GM23248 (cell line): ENCODE measurements around the gene NUP93.

Experiments used
- EZH2 ChIP-seq: fragments of 200-600 bp; sonication (generic); IDR thresholded peaks from 2 replicates; pipeline ENCODE4 v1.6.1; 2018; ENCODE audit warnings: antibody characterized with exemption, mild to moderate bottlenecking; ENCODE audit not compliant: insufficient read depth, poor library complexity, severe bottlenecking
- EZH2phosphoT487 ChIP-seq: fragments of 200-600 bp; sonication (generic); IDR thresholded peaks from 2 replicates; pipeline ENCODE4 v1.6.1; 2018; ENCODE audit warnings: antibody characterized with exemption, moderate library complexity, mild to moderate bottlenecking, low read depth; ENCODE audit not compliant: insufficient read depth

GRCh38 chr16:56774016-56774680, 44.2 kb downstream of the NUP93 start:
- no peak for TF ChIP-seq EZH2
- no peak for TF ChIP-seq EZH2phosphoT487
